ENCODE measurements around the gene USP17L18. TPM values are rescaled to one million over a fixed set of nuclear protein-coding genes. Genes with fewer than 3 reads are reported as not detected.
"Not testable (repeated sequence)": the region's sequence is repeated elsewhere in the genome, so short reads cannot be mapped to it uniquely, and the experiment has no call there.

USP17L18 gene
- not detected for total RNA-seq
- not detected for polyA plus RNA-seq
- total RNA-seq: not detected

GRCh38 chr4:9247953-9248680 is at the start of gene USP17L18:
TSS of gene USP17L18 (plus strand) at chr4:9248630. CDS start at chr4:9248630, 0 bp downstream.
- H3K4me3 ChIP-seq (ENCODE audit: low read length); intact Hi-C loops (cut with micrococcal nuclease); H3K36me3 Mint-ChIP-seq; H3K36me3 ChIP-seq (ENCODE audit: control insufficient read depth in 2 of 3, insufficient read depth in 3 of 3, low read length in 3 of 3); H3K9me3 Mint-ChIP-seq; H3K4me1 ChIP-seq (ENCODE audit: control insufficient read depth in 2 of 2, insufficient read depth in 2 of 2, low read length in 2 of 2); H3K9me3 ChIP-seq (ENCODE audit: control insufficient read depth in 2 of 3, low read length in 3 of 3); H3K27me3 Mint-ChIP-seq; H3K4me1 Mint-ChIP-seq; H3K4me3 Mint-ChIP-seq; POLR2A ChIA-PET; DNase-seq; H3K27ac Mint-ChIP-seq; H3K27me3 ChIP-seq (ENCODE audit: control insufficient read depth in 2 of 2, insufficient read depth in 2 of 2, low read length in 2 of 2); ATAC-seq; CTCF ChIA-PET; H3K27ac ChIP-seq (ENCODE audit: low read depth, low read length): not testable (repeated sequence)

DNA sequence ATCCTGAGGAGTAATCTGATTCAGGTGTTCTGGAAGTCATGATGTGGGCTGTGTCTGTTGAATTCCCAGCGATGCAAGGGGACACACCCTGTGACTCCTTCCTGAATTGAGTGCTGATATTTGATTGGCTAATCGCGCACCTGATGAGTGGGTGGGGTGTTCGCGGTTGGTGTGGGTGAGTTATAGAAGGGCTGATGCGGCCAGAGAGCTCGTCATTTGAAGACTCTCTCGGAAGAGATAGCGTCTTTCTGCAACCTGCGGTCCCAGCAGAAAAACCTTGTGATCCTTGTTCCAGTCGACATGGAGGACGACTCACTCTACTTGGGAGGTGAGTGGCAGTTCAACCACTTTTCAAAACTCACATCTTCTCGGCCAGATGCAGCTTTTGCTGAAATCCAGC is 38.1 kb upstream of the USP17L18 start, which contains the start of gene USP17L10:
Gene USP17L10 (plus strand): TSS at position 301 of the 400 bp plus-strand sequence. CDS start 0 bp downstream, at position 301.
- H3K4me1 ChIP-seq (ENCODE audit: control insufficient read depth in 2 of 2, insufficient read depth in 2 of 2, low read length in 2 of 2); ATAC-seq; intact Hi-C loops (cut with micrococcal nuclease); H3K27ac Mint-ChIP-seq; H3K27ac ChIP-seq (ENCODE audit: low read depth, low read length); H3K27me3 Mint-ChIP-seq; CTCF ChIA-PET; H3K4me3 Mint-ChIP-seq; DNase-seq; POLR2A ChIA-PET; H3K9me3 ChIP-seq (ENCODE audit: control insufficient read depth in 2 of 3, low read length in 3 of 3); H3K4me3 ChIP-seq (ENCODE audit: low read length); H3K27me3 ChIP-seq (ENCODE audit: control insufficient read depth in 2 of 2, insufficient read depth in 2 of 2, low read length in 2 of 2); H3K9me3 Mint-ChIP-seq; H3K36me3 Mint-ChIP-seq; H3K36me3 ChIP-seq (ENCODE audit: control insufficient read depth in 2 of 3, insufficient read depth in 3 of 3, low read length in 3 of 3); H3K4me1 Mint-ChIP-seq: not testable (repeated sequence)

DNA sequence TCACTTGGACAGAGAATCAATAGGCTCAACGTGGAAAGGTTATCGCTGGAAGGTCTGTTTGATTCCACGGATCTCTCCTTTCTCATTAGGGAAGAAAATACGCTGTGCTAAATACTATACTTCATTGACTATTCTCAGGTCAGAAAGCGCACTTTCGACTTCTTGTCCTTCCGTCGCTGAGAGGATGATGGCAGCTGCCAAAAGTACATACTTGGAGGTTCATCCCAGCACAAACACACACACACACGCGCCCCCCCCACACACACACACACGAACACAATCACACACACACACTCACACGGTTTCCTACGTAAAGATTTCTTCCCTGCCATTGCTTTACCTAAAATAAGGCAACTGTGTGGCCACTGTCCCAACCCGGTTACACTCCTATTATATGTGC is 33.7 kb upstream of the USP17L18 start:
- H3K4me1 Mint-ChIP-seq; H3K27ac Mint-ChIP-seq; H3K36me3 Mint-ChIP-seq; H3K27ac ChIP-seq (ENCODE audit: low read depth, low read length); intact Hi-C loops (cut with micrococcal nuclease); ATAC-seq; H3K27me3 ChIP-seq (ENCODE audit: control insufficient read depth in 2 of 2, insufficient read depth in 2 of 2, low read length in 2 of 2); H3K9me3 Mint-ChIP-seq; H3K9me3 ChIP-seq (ENCODE audit: control insufficient read depth in 2 of 3, low read length in 3 of 3); POLR2A ChIA-PET; H3K27me3 Mint-ChIP-seq; H3K36me3 ChIP-seq (ENCODE audit: control insufficient read depth in 2 of 3, insufficient read depth in 3 of 3, low read length in 3 of 3); CTCF ChIA-PET; H3K4me3 ChIP-seq (ENCODE audit: low read length); H3K4me1 ChIP-seq (ENCODE audit: control insufficient read depth in 2 of 2, insufficient read depth in 2 of 2, low read length in 2 of 2); H3K4me3 Mint-ChIP-seq: not testable (repeated sequence)
- DNase-seq: peak in 1 of 9 donors; percentile 4

- H3K4me3 ChIP-seq (ENCODE audit: low read length); H3K27me3 Mint-ChIP-seq; H3K27ac Mint-ChIP-seq; H3K9me3 Mint-ChIP-seq; H3K36me3 Mint-ChIP-seq; H3K4me1 Mint-ChIP-seq; H3K27me3 ChIP-seq (ENCODE audit: control insufficient read depth in 2 of 2, insufficient read depth in 2 of 2, low read length in 2 of 2); H3K36me3 ChIP-seq (ENCODE audit: control insufficient read depth in 2 of 3, insufficient read depth in 3 of 3, low read length in 3 of 3); H3K27ac ChIP-seq (ENCODE audit: low read depth, low read length); POLR2A ChIA-PET; CTCF ChIA-PET; H3K9me3 ChIP-seq (ENCODE audit: control insufficient read depth in 2 of 3, low read length in 3 of 3); ATAC-seq; DNase-seq; H3K4me3 Mint-ChIP-seq; H3K4me1 ChIP-seq (ENCODE audit: control insufficient read depth in 2 of 2, insufficient read depth in 2 of 2, low read length in 2 of 2); intact Hi-C loops (cut with micrococcal nuclease): not testable (repeated sequence)
Measured at GRCh38 chr4:9215105-9215504, 33.3 kb upstream of the USP17L18 start, which contains the start of gene USP17L11. TSS of gene USP17L11 (plus strand) at chr4:9215405. CDS start at chr4:9215405, 0 bp downstream.

GRCh38 chr4:9219852-9220251 is 28.6 kb upstream of the USP17L18 start, which contains the start of gene USP17L12:
TSS of gene USP17L12 (plus strand) at chr4:9220152. CDS start at chr4:9220152, 0 bp downstream.
- intact Hi-C loops (cut with micrococcal nuclease); H3K36me3 ChIP-seq (ENCODE audit: control insufficient read depth in 2 of 3, insufficient read depth in 3 of 3, low read length in 3 of 3); H3K4me3 ChIP-seq (ENCODE audit: low read length); ATAC-seq; POLR2A ChIA-PET; H3K4me1 ChIP-seq (ENCODE audit: control insufficient read depth in 2 of 2, insufficient read depth in 2 of 2, low read length in 2 of 2); H3K4me3 Mint-ChIP-seq; H3K9me3 ChIP-seq (ENCODE audit: control insufficient read depth in 2 of 3, low read length in 3 of 3); DNase-seq; H3K27ac ChIP-seq (ENCODE audit: low read depth, low read length); H3K27ac Mint-ChIP-seq; H3K27me3 Mint-ChIP-seq; H3K27me3 ChIP-seq (ENCODE audit: control insufficient read depth in 2 of 2, insufficient read depth in 2 of 2, low read length in 2 of 2); H3K4me1 Mint-ChIP-seq; H3K36me3 Mint-ChIP-seq; H3K9me3 Mint-ChIP-seq; CTCF ChIA-PET: not testable (repeated sequence)

DNA sequence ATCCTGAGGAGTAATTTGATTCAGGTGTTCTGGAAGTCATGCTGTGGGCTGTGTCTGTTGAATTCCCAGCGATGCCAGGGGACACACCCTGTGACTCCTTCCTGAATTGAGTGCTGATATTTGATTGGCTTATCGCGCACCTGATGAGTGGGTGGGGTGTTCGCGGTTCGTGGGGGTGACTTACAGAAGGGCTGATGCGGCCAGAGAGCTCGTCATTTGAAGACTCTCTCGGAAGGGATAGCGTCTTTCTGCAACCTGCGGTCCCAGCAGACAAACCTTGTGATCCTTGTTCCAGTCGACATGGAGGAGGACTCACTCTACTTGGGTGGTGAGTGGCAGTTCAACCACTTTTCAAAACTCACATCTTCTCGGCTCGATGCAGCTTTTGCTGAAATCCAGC is 23.8 kb upstream of the USP17L18 start, which contains the start of gene USP17L13:
Gene USP17L13 (plus strand): TSS at position 301 of the 400 bp plus-strand sequence. CDS start 0 bp downstream, at position 301.
- H3K4me1 Mint-ChIP-seq; ATAC-seq; DNase-seq; H3K27me3 ChIP-seq (ENCODE audit: control insufficient read depth in 2 of 2, insufficient read depth in 2 of 2, low read length in 2 of 2); POLR2A ChIA-PET; H3K4me1 ChIP-seq (ENCODE audit: control insufficient read depth in 2 of 2, insufficient read depth in 2 of 2, low read length in 2 of 2); H3K9me3 ChIP-seq (ENCODE audit: control insufficient read depth in 2 of 3, low read length in 3 of 3); H3K36me3 ChIP-seq (ENCODE audit: control insufficient read depth in 2 of 3, insufficient read depth in 3 of 3, low read length in 3 of 3); H3K9me3 Mint-ChIP-seq; CTCF ChIA-PET; H3K27me3 Mint-ChIP-seq; H3K27ac ChIP-seq (ENCODE audit: low read depth, low read length); H3K27ac Mint-ChIP-seq; H3K36me3 Mint-ChIP-seq; intact Hi-C loops (cut with micrococcal nuclease); H3K4me3 ChIP-seq (ENCODE audit: low read length); H3K4me3 Mint-ChIP-seq: not testable (repeated sequence)

- CTCF ChIA-PET; H3K27me3 Mint-ChIP-seq; intact Hi-C loops (cut with micrococcal nuclease); H3K4me1 ChIP-seq (ENCODE audit: control insufficient read depth in 2 of 2, insufficient read depth in 2 of 2, low read length in 2 of 2); H3K27ac ChIP-seq (ENCODE audit: low read depth, low read length); H3K4me1 Mint-ChIP-seq; H3K4me3 Mint-ChIP-seq; H3K36me3 ChIP-seq (ENCODE audit: control insufficient read depth in 2 of 3, insufficient read depth in 3 of 3, low read length in 3 of 3); POLR2A ChIA-PET; H3K4me3 ChIP-seq (ENCODE audit: low read length); H3K36me3 Mint-ChIP-seq; H3K27me3 ChIP-seq (ENCODE audit: control insufficient read depth in 2 of 2, insufficient read depth in 2 of 2, low read length in 2 of 2); DNase-seq; H3K27ac Mint-ChIP-seq; ATAC-seq; H3K9me3 ChIP-seq (ENCODE audit: control insufficient read depth in 2 of 3, low read length in 3 of 3); H3K9me3 Mint-ChIP-seq: not testable (repeated sequence)
Measured at GRCh38 chr4:9230249-9230648, 18.2 kb upstream of the USP17L18 start.

Measured in naive thymus-derived CD4-positive, alpha-beta T cell (primary cell).